GM19328 (cell line): ENCODE data around the gene CLASRP.
"Not testable (repeated sequence)": the region's sequence is repeated elsewhere in the genome, so short reads cannot be mapped to it uniquely, and the experiment has no call there.

Source experiments
- ATAC-seq: cut with Tn5 transposase; IDR thresholded peaks from one replicate; pipeline ENCODE4 v1.9.1; 2021; ENCODE audit warnings: mild to moderate bottlenecking, moderate library complexity; ENCODE audit not compliant: unreplicated experiment

The CLASRP gene, protein sequence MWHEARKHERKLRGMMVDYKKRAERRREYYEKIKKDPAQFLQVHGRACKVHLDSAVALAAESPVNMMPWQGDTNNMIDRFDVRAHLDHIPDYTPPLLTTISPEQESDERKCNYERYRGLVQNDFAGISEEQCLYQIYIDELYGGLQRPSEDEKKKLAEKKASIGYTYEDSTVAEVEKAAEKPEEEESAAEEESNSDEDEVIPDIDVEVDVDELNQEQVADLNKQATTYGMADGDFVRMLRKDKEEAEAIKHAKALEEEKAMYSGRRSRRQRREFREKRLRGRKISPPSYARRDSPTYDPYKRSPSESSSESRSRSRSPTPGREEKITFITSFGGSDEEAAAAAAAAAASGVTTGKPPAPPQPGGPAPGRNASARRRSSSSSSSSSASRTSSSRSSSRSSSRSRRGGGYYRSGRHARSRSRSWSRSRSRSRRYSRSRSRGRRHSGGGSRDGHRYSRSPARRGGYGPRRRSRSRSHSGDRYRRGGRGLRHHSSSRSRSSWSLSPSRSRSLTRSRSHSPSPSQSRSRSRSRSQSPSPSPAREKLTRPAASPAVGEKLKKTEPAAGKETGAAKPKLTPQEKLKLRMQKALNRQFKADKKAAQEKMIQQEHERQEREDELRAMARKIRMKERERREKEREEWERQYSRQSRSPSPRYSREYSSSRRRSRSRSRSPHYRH

DNA sequence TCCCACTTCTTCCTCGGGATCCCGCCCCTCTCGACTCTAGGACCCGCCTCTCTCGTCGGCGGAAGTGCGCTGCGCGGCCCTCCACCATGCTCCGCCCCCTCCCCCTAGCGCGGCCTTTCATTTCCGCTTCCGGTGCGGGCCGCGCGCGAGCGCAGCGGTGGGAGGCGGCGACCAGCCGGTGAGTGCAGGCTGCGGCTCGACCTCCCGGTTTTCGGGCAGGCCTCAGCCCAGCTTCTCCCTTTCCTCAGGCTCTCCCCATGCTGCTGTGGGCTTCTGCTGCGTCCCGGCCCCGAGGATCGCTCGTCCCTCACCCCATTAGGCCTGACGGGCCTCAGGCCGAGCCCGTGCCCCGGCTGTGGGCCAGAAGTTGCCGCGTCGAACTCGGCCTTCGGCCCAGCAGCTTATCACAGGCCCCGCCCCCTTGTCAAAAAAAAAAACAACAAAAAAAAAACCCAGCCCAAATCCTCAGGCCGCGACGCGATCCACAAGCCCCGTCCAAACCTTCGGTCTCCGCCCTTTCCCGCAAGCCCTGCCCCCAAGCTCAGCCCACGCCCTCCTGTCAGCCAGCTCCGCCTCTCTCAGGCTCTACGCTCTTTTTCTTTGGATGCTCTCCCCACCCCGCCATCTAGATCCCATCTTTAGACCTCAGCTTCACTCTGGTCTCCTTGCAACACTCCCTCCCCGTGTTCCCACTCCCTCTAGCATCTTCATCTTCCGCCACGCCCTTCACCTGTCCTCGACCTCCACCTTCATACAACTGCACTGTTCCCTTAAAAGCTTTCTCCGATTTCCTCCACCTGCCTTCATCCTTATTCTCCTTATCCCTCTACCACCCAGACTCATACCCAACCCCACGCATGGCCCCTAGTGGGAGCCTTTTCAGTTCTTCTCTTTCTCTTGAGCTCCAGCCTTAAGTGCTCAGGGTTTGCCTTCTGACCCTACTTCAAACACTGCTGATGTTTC is at the start of gene CLASRP:
Gene CLASRP (plus strand): TSS at position 115 of the 963 bp plus-strand sequence. CDS start 1,168 bp downstream, outside the sequence.
- peak; percentile 83 for ATAC-seq

DNA sequence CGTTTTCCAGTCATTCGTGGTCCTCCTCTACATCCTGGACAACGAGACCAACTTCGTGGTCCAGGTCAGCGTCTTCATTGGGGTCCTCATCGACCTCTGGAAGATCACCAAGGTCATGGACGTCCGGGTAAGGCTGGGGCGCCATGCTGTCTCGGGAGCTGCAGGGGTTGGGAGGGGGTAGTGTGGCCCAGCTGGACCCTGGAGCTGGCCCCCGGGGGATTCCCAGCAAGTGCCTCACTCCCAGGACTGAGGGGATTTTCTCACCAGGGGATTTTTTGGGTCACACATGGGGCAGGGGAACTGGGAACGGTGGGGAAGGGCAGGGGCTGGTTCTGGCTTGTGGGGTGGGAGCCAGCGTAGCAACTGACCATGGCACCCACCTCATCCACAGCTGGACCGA is 48.4 kb upstream of the CLASRP start:
- ATAC-seq, result no peak

DNA sequence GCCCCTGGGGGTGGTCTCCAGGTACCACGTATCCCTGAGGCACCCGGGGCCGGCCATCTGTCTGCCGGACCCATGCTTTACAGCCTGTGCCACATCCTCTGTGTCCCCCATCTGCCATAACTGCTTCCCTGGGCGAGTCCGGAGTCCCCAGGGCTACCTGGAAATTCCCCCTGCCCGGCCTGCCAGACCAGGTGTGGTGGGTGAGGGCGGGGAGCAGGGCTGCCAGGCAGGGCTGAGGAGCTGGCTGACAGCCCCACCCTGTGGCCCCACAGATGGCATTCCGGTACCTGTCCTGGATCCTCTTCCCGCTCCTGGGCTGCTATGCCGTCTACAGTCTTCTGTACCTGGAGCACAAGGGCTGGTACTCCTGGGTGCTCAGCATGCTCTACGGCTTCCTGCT is 47.9 kb upstream of the CLASRP start:
- ATAC-seq, result no peak

DNA sequence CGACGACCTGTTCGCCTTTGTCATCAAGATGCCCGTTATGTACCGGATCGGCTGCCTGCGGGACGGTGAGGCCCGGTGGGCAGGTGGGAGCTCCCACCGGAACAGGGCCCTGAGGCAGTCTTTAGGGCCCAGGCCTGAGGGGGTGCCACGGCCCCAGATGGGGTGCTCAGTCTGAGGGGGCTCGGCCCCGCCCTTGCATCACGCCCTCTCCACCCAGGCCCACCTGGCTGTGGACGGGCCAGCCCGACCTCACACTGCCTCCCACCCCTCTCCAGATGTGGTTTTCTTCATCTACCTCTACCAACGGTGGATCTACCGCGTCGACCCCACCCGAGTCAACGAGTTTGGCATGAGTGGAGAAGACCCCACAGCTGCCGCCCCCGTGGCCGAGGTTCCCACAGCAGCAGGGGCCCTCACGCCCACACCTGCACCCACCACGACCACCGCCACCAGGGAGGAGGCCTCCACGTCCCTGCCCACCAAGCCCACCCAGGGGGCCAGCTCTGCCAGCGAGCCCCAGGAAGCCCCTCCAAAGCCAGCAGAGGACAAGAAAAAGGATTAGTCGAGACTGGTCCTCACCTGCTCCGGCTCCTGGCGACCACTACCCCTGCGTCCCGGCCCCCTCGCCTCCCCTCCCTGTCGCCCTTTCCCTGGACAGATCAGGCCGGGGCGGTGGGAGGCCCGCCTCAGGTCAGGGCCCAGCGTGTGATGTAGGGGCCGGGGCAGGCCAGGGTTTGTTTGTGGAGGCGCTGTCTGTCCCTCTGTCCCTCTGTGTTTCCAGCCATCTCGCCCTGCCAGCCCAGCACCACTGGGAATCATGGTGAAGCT is 46.3 kb upstream of the CLASRP start:
- no peak for ATAC-seq

DNA sequence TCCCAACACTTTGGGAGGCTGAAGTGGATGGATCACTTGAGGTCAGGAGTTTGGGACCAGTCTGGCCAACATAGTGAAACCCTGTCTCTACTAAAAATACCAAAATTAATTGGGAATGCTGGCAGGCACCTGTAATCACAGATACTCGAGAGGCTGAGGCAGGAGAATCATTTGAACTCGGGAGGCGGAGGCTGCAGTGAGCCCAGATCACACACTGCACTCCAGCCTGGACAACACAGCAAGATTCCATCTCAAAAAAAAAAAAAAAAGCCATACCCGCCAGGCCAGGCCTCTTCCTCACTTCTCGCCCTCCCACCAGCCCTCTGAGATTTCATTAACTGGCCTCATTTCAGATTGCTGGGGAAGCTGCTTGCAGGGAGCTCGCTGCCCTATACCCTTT is 45.3 kb upstream of the CLASRP start:
- ATAC-seq, result no peak

DNA sequence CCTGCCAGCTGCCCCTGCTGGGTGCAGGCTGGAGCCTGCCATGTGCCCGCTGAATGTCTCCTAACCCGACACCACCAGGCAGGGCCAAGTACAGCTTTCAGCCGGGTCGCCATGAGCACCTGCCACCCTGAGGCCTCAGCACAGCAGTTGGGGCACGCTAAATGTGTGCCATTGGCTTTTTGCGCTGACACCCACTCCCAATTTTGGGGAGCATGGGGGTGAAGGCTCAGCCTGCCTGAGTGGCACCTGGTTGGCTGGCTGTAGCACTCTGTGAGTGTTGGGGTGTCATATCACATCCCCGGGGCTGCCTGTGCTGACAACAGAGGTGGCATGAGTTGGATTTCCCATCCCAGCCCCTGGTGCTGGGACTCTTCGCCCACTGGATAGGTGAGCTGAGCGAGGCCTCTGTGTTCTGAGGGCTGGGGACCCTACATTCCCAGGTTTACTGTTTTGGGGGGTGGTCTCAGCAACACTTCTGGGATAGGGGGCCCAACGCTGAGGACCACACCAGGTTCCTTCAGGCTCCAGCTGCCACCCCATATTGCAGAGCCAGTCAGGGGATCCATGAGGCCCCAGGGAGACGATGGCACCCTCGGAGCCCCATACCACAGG is 44.8 kb upstream of the CLASRP start:
- ATAC-seq, result no peak

DNA sequence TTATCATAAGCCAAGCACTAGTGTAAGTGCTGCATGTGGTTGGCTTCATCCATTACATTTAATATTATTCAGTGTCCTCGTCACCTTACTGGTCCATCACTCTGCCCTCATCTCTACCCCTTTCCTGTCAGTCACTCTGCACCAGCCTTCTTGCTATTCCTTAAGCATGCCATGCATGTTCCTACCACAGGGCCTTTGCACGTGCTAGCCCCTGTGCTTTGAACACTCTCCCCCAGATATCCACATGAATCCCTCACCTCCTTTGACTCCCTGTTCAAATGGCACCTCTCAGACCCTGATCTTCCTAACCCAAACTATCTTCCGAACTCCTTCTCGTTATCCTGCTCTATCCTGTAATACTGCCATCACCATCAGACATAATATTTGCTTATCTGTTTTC is 40.8 kb upstream of the CLASRP start:
- ATAC-seq, result no peak

DNA sequence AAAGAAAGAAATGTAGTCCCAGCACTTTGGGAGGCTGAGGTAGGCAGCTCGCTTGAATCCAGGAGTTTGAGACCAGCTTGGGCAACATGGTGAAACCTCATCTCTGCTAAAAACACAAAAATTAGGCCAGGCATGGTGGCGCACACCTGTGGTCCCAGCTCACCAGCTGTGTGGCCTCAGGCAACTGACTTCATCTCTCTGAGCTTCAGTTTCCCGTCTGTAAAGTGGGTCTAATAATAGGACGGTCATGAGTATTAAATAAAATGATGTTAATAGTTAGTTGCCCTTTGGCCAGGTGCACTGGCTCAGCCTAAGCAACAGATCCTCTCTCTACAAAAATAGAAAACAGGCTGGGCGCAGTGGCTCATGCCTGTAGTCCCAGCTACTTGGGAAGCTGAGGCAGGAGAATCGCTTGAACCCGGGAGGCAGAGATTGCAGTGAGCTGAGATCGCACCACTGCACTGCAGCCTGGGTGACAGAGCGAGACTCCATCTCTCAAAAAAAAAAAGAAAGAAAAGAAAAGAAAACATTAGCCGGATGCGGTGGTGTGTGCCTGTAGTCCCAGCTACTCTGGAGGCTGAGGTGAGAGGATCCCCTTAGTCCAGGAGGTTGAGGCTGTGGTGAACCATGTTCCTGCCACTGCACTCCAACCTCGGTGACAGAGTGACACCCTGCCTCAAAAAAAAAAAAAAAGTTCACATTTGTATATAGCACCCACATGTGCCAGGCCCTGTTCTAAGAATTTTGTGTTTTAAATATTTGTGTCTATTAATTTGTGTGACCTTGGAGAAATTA is 39.5 kb upstream of the CLASRP start:
- not testable (repeated sequence) for ATAC-seq

DNA sequence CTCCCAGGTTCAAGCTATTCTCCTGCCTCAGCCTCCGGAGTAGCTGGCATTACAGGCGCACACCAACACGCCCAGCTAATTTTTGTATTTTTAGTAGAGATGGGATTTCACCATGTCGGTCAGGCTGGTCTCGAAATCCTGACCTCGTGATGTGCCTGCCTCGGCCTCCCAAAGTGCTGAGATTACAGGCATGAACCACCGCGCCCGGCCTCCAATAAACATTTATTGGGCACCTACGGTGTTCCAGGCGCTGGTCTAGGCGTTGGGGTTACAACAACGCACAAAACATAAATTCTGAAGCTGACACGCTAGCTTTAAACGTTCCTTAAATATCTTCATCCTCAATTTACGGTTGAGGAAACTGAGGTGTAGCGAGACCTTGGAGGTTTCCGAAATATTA is 38.2 kb upstream of the CLASRP start:
- ATAC-seq, result not testable (repeated sequence)

DNA sequence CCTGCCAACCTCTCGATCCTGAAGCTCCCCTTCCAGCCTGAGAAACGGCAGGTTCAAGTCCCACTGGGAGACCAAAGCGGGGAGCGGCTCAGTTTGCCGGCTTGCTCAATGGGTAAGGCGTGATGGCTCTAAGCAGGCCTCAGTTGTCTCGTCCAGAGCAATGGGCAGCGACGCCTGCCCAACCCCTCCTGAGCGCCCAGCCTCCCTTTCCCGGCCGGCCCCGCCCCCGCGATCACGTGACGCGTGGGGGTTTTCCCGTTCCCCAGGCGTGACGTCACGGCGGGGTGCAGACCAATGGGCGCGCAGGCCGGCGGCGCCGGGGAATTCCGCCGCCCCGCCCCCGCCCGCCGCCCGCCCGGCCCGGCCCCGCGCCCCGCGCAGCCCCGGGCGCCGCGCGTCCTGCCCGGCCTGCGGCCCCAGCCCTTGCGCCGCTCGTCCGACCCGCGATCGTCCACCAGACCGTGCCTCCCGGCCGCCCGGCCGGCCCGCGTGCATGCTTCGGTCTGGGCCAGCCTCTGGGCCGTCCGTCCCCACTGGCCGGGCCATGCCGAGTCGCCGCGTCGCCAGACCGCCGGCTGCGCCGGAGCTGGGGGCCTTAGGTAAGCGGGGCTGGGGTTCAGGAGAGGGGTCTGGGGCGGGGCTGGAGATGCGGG is 37.6 kb upstream of the CLASRP start, which contains the start of gene RELB:
Gene RELB (plus strand): TSS at position 378 of the 653 bp plus-strand sequence. CDS start 116 bp downstream, at position 494.
- ATAC-seq, result peak; percentile 44

DNA sequence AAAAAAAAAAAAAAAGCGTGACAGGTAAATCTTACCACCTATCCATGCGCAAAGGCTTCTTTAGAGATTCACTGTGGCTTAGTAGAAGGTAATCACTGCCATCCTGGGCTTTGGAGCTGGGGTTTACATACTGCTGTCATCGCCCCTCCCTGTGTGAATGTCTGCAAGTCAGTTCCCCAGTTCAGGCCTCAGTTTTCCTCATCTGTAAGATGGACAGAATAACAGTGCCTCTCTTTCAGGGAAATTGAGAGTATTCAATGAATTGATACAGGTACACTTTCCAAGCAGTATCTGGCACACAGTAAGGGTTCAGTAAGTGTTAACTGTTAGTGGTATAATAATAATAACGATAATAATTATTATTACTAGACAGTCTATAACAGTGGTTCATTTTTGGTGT is 35.4 kb upstream of the CLASRP start:
- no peak for ATAC-seq

DNA sequence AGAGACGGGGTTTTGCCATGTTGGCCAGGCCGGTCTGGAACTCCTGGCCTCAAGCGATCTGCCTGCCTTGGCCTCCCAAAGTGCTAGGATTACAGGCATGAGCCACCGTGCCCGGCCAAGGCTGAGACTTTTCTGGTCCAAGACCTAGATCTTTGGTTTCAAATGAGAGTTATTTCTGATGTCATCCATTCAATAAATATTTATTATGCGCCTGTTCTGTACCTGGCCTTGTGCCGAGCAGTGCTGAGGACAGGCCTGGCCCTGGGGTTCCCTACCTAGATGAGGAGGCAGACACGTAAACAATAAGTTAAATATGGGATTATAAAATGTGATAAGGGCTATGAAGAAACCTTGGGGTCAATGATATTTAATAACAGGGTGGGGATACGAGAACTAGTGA is 33.1 kb upstream of the CLASRP start:
- no peak for ATAC-seq

DNA sequence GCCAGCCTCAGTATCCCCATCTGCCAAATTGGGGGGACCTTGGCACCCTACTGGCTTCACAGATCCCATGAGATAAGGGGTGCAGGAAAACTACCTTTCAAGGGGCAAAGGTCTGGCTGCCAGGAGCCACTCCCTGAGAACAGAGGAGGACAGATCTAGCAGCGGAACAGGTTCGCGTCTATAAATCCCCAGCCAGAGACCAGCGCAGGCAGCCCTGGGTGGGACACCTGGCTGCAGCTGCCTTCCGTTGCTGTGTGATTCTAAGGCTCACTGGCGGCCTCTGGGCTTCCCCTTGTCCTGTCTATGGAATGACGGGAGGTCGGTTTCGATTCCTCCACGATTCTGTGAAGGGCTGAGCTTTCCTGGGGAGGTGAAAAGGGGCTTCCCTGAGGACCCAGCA is 30.3 kb upstream of the CLASRP start:
- no peak for ATAC-seq

DNA sequence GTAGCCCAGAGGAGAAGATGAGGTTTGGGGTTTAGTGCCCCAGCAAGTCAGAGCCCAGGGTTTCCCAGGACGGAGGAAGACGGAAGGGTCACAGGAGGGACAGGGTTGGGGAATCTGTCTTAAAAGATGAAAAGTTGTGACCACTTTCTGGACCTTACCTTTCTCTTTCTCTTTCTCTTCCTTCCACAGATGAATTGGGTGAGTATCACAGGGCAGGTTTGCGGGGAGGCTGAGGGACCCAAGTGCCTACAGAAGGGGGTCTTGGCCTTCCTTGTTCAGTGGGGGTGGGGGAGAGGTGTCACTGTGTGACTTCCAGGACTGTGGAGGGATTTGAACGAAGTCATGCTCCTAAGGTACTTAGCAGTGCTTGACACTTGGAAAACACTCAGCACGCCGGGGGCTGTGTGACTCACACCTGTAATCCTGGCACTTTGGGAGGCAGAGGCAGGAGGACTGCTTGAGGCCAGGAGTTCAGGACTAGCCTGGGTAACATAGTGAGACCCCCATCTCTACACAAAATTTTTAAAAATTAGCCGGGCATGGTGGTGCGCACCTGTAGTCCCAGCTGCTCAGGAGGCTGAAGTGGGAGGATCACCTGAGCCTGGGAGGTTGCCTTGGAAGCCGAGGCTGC is 29.1 kb upstream of the CLASRP start:
- no peak for ATAC-seq

DNA sequence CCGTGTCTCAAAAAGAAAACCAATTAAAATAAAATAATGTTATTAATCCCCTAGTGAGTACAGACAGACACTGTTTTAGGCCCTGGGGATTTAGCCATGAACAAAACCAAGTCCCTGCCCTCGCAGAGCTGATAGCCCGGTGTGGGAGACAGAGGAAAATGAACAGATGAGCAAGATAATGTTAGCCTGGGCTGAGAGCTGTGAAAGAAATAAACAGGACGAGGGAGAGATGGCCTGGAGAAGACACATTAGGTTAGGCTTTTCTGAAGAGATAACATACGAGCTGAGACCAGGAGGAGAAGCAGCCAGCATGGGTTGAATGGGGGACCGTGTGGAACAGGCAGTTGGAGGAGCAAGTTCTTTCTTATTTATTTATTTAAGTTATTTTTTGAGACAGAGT is 28.5 kb upstream of the CLASRP start:
- ATAC-seq, result no peak

DNA sequence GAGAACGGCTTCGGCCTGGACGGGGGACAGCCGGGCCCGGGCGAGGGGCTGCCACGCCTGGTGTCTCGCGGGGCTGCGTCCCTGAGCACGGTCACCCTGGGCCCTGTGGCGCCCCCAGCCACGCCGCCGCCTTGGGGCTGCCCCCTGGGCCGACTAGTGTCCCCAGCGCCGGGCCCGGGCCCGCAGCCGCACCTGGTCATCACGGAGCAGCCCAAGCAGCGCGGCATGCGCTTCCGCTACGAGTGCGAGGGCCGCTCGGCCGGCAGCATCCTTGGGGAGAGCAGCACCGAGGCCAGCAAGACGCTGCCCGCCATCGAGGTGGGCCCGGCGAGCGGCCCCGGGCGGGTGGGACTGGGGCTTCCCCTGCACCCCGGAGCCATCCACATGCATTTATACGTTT is 26.9 kb upstream of the CLASRP start:
- no peak for ATAC-seq

DNA sequence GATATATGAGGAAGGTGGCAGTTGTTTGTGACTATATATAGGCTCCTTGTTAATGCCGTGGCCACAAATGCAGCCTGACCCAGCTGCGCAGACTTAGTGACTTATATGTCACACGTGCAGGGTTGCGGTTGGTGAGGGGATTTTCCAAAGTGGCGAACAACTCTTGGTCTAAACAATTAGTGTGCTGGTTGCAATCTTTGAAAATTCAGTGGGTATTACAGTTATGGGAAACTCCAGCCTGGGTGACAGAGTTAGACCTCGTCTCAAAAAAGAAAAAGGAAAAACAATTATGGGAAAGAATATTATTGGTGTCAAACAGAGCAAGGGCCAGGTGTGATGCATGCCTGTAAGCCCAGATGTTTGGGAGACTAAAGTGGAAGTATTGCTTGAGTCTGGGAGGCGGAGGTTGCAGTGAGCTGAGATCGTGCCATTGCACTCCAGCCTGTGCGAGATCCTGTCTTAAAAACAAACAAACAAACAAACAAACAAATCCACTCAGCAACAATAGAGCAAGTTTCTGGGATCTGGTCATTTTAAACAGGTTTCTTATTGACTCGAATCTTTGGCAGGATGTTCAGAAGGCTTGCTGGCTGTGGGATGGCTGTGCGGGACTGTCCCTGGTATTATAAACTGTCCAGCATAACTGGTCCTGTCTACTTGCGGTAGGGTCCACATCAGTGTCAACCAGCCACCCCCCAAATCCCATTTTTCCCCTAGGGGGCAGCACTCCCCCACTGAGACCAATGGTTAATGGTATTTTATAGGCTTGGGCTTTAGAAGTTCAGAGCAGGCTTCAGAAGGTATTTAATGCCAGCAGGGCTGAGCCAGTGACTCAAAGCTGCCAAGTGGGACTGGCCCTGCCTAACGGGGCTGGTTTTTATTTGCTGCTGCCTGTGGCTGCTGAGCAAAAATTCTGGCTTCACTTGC is 22.2 kb upstream of the CLASRP start:
- peak; percentile 70 for ATAC-seq
